ENCODE data around the gene PTK6.

DNA sequence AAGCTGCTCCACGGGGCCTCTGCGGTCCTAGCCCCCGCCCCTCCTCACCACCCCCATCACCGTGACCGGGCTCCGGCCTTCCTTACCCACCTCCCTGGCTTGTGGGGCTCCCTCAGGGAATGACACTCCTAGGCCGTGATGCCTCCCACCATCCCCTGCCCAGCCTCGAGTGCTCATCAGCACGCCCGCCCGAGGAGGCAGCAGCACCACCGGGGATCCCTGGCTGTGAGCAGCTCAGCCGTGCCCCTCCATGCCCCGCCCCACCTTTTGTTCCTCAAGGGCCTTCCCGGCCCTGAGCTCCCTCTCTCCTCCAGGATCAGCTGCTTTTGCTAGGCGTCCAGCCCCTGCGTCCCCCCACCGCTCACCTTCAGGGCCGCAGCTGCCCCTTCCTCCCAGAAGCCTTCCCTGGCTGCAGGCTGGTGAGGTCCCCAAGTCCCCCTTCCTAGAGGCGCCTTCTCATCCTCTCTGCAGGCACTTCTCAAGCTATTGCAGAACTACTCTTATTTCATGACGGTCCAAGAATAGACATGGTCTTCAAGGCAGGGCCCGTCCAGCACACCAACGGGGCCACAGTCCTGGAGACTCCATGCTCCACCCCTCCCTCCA is 19.8 kb upstream of the PTK6 start:
- TF ChIP-seq, protein P1, sequence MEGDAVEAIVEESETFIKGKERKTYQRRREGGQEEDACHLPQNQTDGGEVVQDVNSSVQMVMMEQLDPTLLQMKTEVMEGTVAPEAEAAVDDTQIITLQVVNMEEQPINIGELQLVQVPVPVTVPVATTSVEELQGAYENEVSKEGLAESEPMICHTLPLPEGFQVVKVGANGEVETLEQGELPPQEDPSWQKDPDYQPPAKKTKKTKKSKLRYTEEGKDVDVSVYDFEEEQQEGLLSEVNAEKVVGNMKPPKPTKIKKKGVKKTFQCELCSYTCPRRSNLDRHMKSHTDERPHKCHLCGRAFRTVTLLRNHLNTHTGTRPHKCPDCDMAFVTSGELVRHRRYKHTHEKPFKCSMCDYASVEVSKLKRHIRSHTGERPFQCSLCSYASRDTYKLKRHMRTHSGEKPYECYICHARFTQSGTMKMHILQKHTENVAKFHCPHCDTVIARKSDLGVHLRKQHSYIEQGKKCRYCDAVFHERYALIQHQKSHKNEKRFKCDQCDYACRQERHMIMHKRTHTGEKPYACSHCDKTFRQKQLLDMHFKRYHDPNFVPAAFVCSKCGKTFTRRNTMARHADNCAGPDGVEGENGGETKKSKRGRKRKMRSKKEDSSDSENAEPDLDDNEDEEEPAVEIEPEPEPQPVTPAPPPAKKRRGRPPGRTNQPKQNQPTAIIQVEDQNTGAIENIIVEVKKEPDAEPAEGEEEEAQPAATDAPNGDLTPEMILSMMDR (IDR thresholded peaks at IDR 0.05; ENCODE audit: low read depth, low read length, poor library complexity, severe bottlenecking), result no peak
- no peak for TF ChIP-seq EZH2phosphoT487 (IDR thresholded peaks at IDR 0.05; ENCODE audit: borderline replicate concordance, low read length)
